HepG2 (cell line): ENCODE data around the gene STEAP1B.

ENCODE experiments used
- CTCF ChIP-seq: sonication (generic); formaldehyde crosslinking; IDR thresholded peaks from 2 replicates; pipeline ENCODE4 v1.5.0; 2020; ENCODE audit warnings: mild to moderate bottlenecking, missing genetic modification reagents, moderate library complexity
- DRAP1 ChIP-seq: IDR thresholded peaks from 2 replicates; pipeline ENCODE4 v1.6.1; 2016; ENCODE audit warnings: missing genetic modification reagents, missing compliant biosample characterization
- EZH2 ChIP-seq: conservative IDR thresholded peaks from 2 replicates; pipeline ENCODE4 v1.6.1; 2012; ENCODE audit warnings: mild to moderate bottlenecking, low read depth, low read length, moderate library complexity
- HINFP ChIP-seq: sonication (generic); formaldehyde crosslinking; IDR thresholded peaks from 2 replicates; pipeline ENCODE4 v1.4.0; 2020; ENCODE audit warnings: low read depth, mild to moderate bottlenecking, missing genetic modification reagents
- MXD3 ChIP-seq: IDR thresholded peaks from 2 replicates; pipeline ENCODE4 v1.6.1; 2016; ENCODE audit warnings: mild to moderate bottlenecking, missing biosample characterization, missing genetic modification reagents
- POLR2A ChIP-seq, 2 experiments: IDR thresholded peaks; 2 replicates each; pipeline ENCODE4 v1.6.1; 2011; ENCODE audit warnings: low read depth in 2 of 2, low read length in 2 of 2, mild to moderate bottlenecking in 1 of 2, moderate library complexity in 1 of 2; ENCODE audit not compliant: insufficient read depth in 1 of 2
- STAG1 ChIP-seq: sonication (generic); formaldehyde crosslinking; IDR thresholded peaks from 2 replicates; pipeline ENCODE4 v1.4.0; 2020; ENCODE audit warnings: missing genetic modification reagents
- TAF1 ChIP-seq: sonication (generic); formaldehyde crosslinking; IDR thresholded peaks from 2 replicates; pipeline ENCODE4 v1.4.0; 2020; ENCODE audit warnings: missing genetic modification reagents
- ZNF101 ChIP-seq: sonication (generic); formaldehyde crosslinking; IDR thresholded peaks from 2 replicates; pipeline ENCODE4 v1.4.0; 2020; ENCODE audit warnings: mild to moderate bottlenecking, low read depth, missing genetic modification reagents, borderline replicate concordance
- ZNF354B ChIP-seq: sonication (generic); formaldehyde crosslinking; IDR thresholded peaks from 2 replicates; pipeline ENCODE4 v1.8.0; 2022; ENCODE audit warnings: mild to moderate bottlenecking, missing genetic modification reagents
- ZNF589 ChIP-seq: sonication (generic); formaldehyde crosslinking; conservative IDR thresholded peaks from 2 replicates; pipeline ENCODE4 v1.8.0; 2022; ENCODE audit warnings: mild to moderate bottlenecking, moderate library complexity, missing genetic modification reagents

- TF ChIP-seq ZNF101 (CRISPR knock-in tag) (no peak), HINFP (no peak), CTCF (CRISPR knock-in tag) (no peak), TAF1 (no peak), EZH2 (no peak), DRAP1 (CRISPR knock-in tag) (no peak), POLR2A (IDR thresholded peaks at IDR 0.05; ENCODE audit: insufficient read depth in 1 of 2, low read depth in 2 of 2, low read length in 2 of 2) (no peak), MXD3 (CRISPR knock-in tag) (no peak), ZNF354B (CRISPR knock-in tag) (no peak), STAG1 (0 out of 2 replicates have a peak, but pooled peaks have one; percentile 3), ZNF589 (CRISPR knock-in tag) (no peak)
Measured at GRCh38 chr7:22390516-22390915, 109.5 kb downstream of the STEAP1B start.
